PC-3 (cell line): ENCODE data around the gene FOXK1. TPM values are rescaled to one million over a fixed set of nuclear protein-coding genes. Genes with fewer than 3 reads are reported as not detected.

Source experiments
- ATAC-seq: fragments of 200-7000 bp; cut with Tn5 transposase; 2 replicates; pipeline ENCODE4 v1.9.1; 2020; ENCODE audit warnings: mild to moderate bottlenecking, moderate library complexity
- BruUV-seq: library from RNA; stranded (reverse); fragments of 400-500 nt; replicated peaks from 2 replicates; lab custom pipeline; 2021; lab: Mats Ljungman, UMichigan
- CTCF ChIA-PET: fragments of 300-600 bp; sonication (Branson Sonifier 250); formaldehyde crosslinking; loops from one replicate; lab custom pipeline; 2022; ENCODE audit warnings: antibody characterized with exemption; lab: Charles Lee
- POLR2A ChIA-PET: fragments of 300-600 bp; sonication (Branson Sonifier 250); formaldehyde crosslinking; loops from one replicate; lab custom pipeline; 2022; ENCODE audit warnings: antibody characterized with exemption; ENCODE audit not compliant: unreplicated experiment; lab: Charles Lee
- DNase-seq: peaks from one replicate; pipeline ENCODE4 v3.0.0-alpha.2; 2015
- H2AFZ ChIP-seq: fragments of 300-600 bp; sonication (generic); 2 replicates; pipeline ENCODE4 v1.6.0; 2016; ENCODE audit warnings: antibody characterized with exemption, low read length
- H3F3A ChIP-seq: fragments of 300-600 bp; sonication (generic); one replicate; pipeline ENCODE4 v1.6.0; 2017; ENCODE audit warnings: antibody characterized with exemption, low read length, control low read depth, mild to moderate bottlenecking; ENCODE audit not compliant: unreplicated experiment
- H3K27ac ChIP-seq: fragments of 300-600 bp; sonication (generic); 2 replicates; pipeline ENCODE4 v1.5.1; 2016; ENCODE audit warnings: mild to moderate bottlenecking, low read length
- H3K27me3 ChIP-seq: fragments of 300-600 bp; sonication (generic); 2 replicates; pipeline ENCODE4 v1.6.1; 2016; ENCODE audit warnings: low read length, mixed read lengths
- H3K36me3 ChIP-seq: fragments of 300-600 bp; sonication (generic); 2 replicates; pipeline ENCODE4 v1.6.1; 2016; ENCODE audit warnings: low read depth, mixed run types, low read length, mixed read lengths
- H3K4me1 ChIP-seq: fragments of 300-600 bp; sonication (generic); 2 replicates; pipeline ENCODE4 v1.5.1; 2016; ENCODE audit warnings: low read length; ENCODE audit not compliant: insufficient read depth
- H3K4me2 ChIP-seq: fragments of 300-600 bp; sonication (generic); 2 replicates; pipeline ENCODE4 v1.6.0; 2016; ENCODE audit warnings: low read length
- H3K4me3 ChIP-seq: fragments of 300-600 bp; sonication (generic); 2 replicates; pipeline ENCODE4 v1.5.1; 2016; ENCODE audit warnings: mild to moderate bottlenecking, low read length, mixed read lengths
- H3K79me2 ChIP-seq: fragments of 300-600 bp; sonication (generic); 2 replicates; pipeline ENCODE4 v1.6.1; 2017; ENCODE audit warnings: low read length, mixed read lengths
- H3K9ac ChIP-seq: fragments of 300-600 bp; sonication (generic); 2 replicates; pipeline ENCODE4 v1.6.0; 2016; ENCODE audit warnings: mild to moderate bottlenecking, low read length
- H3K9me2 ChIP-seq: fragments of 300-600 bp; sonication (generic); replicated peaks from 2 replicates; pipeline ENCODE4 v1.6.1; 2016; ENCODE audit warnings: mixed run types, low read length, mixed read lengths
- H3K9me3 ChIP-seq: fragments of 300-600 bp; sonication (generic); 2 replicates; pipeline ENCODE4 v1.6.1; 2016; ENCODE audit warnings: low read length, mixed read lengths
- H4K20me1 ChIP-seq: fragments of 300-600 bp; sonication (generic); 2 replicates; pipeline ENCODE4 v1.6.1; 2016; ENCODE audit warnings: low read length, mixed read lengths
- CTCF ChIP-seq: fragments of 300-600 bp; sonication (generic); conservative IDR thresholded peaks from 2 replicates; pipeline ENCODE4 v1.5.1; 2017; ENCODE audit warnings: antibody characterized with exemption, low read depth, mild to moderate bottlenecking, low read length
- EZH2 ChIP-seq: fragments of 300-600 bp; sonication (generic); IDR thresholded peaks from one replicate; pipeline ENCODE4 v1.6.1; 2017; ENCODE audit warnings: antibody characterized with exemption, mild to moderate bottlenecking, low read length; ENCODE audit not compliant: unreplicated experiment
- EZH2phosphoT487 ChIP-seq: fragments of 300-600 bp; sonication (generic); IDR thresholded peaks from 2 replicates; pipeline ENCODE4 v1.6.1; 2018; ENCODE audit warnings: mild to moderate bottlenecking, antibody characterized with exemption, low read length, borderline replicate concordance
- intact Hi-C: fragments of 100-400 bp; cut with micrococcal nuclease; formaldehyde crosslinking; loops from 2 replicates; pipeline ENCODE4 v1.9.0; 2023
- total RNA-seq: library from RNA; depleted of rRNA; stranded (reverse); fragments of >200 nt; gene quantifications from 2 replicates; pipeline ENCODE4 v1.2.3, GENCODE V29; 2014

The FOXK1 gene
- total RNA-seq, 1 experiment from 2014 or later: 13.2 TPM

GRCh38 chr7:4803397-4804241 is 121.5 kb downstream of the FOXK1 start:
- Histone ChIP-seq H3K4me3 (no peak overlapping the region), H3K4me2 (no peak overlapping the region), H3K27me3 (no peaks in the 10 kb centered on the region), H4K20me1 (no peaks in the 10 kb centered on the region), H3K27ac (no peak overlapping the region), H3F3A (no peaks in the 10 kb centered on the region), H3K9me3 (no peaks in the 10 kb centered on the region), H3K9ac (no peak overlapping the region), H3K36me3 (no peaks in the 10 kb centered on the region), H3K9me2 (no peaks in the 10 kb centered on the region), H3K4me1 (no peaks in the 10 kb centered on the region), H3K79me2 (no peaks in the 10 kb centered on the region), H2AFZ (no peak overlapping the region)
- intact Hi-C loops: no loop called here
- no TSS peak for BruUV-seq
- ChIA-PET CTCF (no interaction called here), POLR2A (no interaction called here)
- no peak for TF ChIP-seq EZH2
- no peak for TF ChIP-seq EZH2phosphoT487
- TF ChIP-seq CTCF: no peak
- peak; percentile 20 for ATAC-seq
- no peak for DNase-seq

DNA sequence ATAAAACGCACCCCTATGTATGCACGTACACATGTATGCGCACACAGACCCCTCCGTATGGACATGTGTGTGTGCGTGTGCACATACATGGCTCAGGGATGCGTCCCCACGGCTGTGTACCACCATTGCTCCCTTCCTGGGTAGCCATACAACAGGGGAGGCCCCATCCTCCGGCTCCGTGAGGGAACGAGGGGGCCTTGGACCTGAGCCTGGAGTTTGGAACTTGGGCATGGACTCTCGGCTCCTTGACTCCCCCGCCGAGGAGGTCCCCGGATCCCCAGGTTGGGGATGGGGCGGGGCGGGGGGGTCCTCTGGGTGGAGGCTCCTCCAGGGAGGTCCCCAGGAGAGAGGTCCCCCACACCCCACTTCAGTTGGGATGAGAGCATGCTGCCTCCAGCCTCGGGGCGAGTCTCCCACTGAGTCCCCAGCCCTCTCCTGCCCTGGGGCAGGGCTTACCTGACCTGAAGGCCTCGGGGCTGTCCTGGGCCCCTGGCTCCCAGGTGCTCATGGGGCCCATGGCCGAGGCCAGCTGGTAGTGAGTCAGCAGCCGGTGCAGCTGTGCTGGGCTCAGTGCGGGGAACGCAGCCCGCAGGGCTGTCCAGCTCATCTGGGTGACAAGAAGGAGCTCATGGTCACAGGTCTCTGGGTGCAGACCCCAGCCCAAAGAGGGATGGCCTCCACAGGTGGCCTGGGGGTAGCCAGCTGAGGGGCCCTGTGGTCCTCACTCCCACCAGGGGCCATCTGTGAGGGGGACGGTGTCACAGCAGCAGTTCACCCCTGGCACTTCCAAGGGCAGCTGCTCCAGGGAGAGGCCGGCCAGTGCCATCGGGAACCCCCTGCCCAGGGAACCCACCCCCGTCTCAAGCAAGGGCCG is 123.3 kb downstream of the FOXK1 start:
- intact Hi-C loops: no loop called here
- H3K9ac ChIP-seq: no peak overlapping the region
- no peaks in the 10 kb centered on the region for H3K9me3 ChIP-seq
- no peaks in the 10 kb centered on the region for H3F3A ChIP-seq
- no peaks in the 10 kb centered on the region for H3K79me2 ChIP-seq
- CTCF ChIA-PET: no interaction called here
- no peak for DNase-seq
- POLR2A ChIA-PET: no interaction called here
- H3K4me3 ChIP-seq: no peak overlapping the region
- H3K27me3 ChIP-seq: no peaks in the 10 kb centered on the region
- no peak for ATAC-seq
- TF ChIP-seq EZH2: no peak
- no peak for TF ChIP-seq CTCF
- no peak for TF ChIP-seq EZH2phosphoT487
- H3K9me2 ChIP-seq: no peaks in the 10 kb centered on the region
- no peaks in the 10 kb centered on the region for H3K36me3 ChIP-seq
- BruUV-seq: no TSS peak
- no peaks in the 10 kb centered on the region for H4K20me1 ChIP-seq
- H3K27ac ChIP-seq: no peak overlapping the region
- H3K4me2 ChIP-seq: no peak overlapping the region
- no peaks in the 10 kb centered on the region for H3K4me1 ChIP-seq
- no peak overlapping the region for H2AFZ ChIP-seq

GRCh38 chr7:4805984-4806300 is 123.8 kb downstream of the FOXK1 start:
- intact Hi-C loops: no loop called here
- Histone ChIP-seq H3K79me2 (no peaks in the 10 kb centered on the region), H3K4me1 (no peaks in the 10 kb centered on the region), H3K9me2 (no peaks in the 10 kb centered on the region), H3K4me3 (no peak overlapping the region), H2AFZ (no peak overlapping the region), H3K9ac (no peak overlapping the region), H3K4me2 (no peak overlapping the region), H3K9me3 (no peaks in the 10 kb centered on the region), H3K36me3 (no peaks in the 10 kb centered on the region), H4K20me1 (no peaks in the 10 kb centered on the region), H3K27ac (no peak overlapping the region), H3K27me3 (no peaks in the 10 kb centered on the region), H3F3A (no peaks in the 10 kb centered on the region)
- ATAC-seq: no peak
- TF ChIP-seq EZH2 (no peak), CTCF (no peak), EZH2phosphoT487 (no peak)
- no peak for DNase-seq
- ChIA-PET POLR2A (no interaction called here), CTCF (no interaction called here)
- no TSS peak for BruUV-seq
